Measurements from ENCODE around the gene PSEN2. TPM values are rescaled to one million over a fixed set of nuclear protein-coding genes. Genes with fewer than 3 reads are reported as not detected.

PSEN2 gene
- total RNA-seq, 1 experiment from 2014 or later, result 17.4 TPM

DNA sequence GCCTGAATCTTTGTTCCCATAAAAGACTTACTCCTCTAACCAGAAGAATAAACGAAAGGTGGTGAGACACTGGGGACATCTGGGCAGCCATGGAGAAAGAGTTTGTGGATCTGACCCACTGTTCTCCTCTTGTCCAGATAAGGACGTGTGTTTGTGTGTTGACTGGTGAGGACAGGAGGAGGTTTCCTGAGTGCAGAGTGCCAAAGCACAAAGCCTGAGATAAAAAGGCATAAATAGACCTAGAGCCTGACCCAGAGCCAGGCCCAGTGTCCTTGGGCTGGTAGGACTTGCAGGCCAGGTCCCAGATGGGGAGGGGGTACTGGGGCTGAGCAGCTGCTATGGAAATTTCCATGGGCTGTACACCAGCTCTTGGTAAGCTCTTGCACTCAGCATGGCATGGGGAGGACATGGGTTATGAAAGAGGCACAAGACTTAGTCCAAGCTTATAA is 50.1 kb downstream of the PSEN2 start:
- Histone ChIP-seq H3K9me3 (ENCODE audit: control insufficient read depth, low read depth, low read length) (no peaks in the 10 kb centered on the region), H3K23me2 (ENCODE audit: insufficient read length, low read depth, low read length, poor library complexity, severe bottlenecking) (no peaks in the 10 kb centered on the region), H4K5ac (ENCODE audit: insufficient read length, low read depth, low read length) (no peak overlapping the region), H3K4me1 (ENCODE audit: insufficient read depth, low read length) (no peaks in the 10 kb centered on the region), H3K56ac (ENCODE audit: insufficient read length, low read depth, low read length) (no peak overlapping the region), H3K9ac (ENCODE audit: extremely low read depth, insufficient read length, low read length) (no peak overlapping the region), H3K27ac (ENCODE audit: insufficient read length, low read depth, low read length) (no peak overlapping the region), H2BK120ac (ENCODE audit: low read depth, low read length, poor library complexity, severe bottlenecking) (no peak overlapping the region), H2BK12ac (ENCODE audit: insufficient read length, low read depth, low read length) (no peak overlapping the region), H2BK15ac (ENCODE audit: low read depth, low read length) (no peak overlapping the region), H3T11ph (ENCODE audit: low read length) (no peak overlapping the region), H3K79me2 (ENCODE audit: insufficient read depth, low read length) (no peaks in the 10 kb centered on the region), H3K23ac (ENCODE audit: insufficient read length, low read depth, low read length) (no peak overlapping the region), H3K18ac (ENCODE audit: insufficient read length, low read depth, low read length) (no peak overlapping the region), H3K4ac (ENCODE audit: low read depth, low read length) (no peak overlapping the region), H2BK20ac (ENCODE audit: low read depth, low read length, poor library complexity, severe bottlenecking) (no peak overlapping the region), H3K79me1 (ENCODE audit: insufficient read depth, low read depth, low read length, poor library complexity, severe bottlenecking) (no peaks in the 10 kb centered on the region), H4K8ac (replicated peaks; ENCODE audit: insufficient read length, low read depth, low read length) (no peak overlapping the region), H2AFZ (ENCODE audit: low read length) (no peak overlapping the region), H3K27me3 (ENCODE audit: insufficient read depth, low read length) (no peaks in the 10 kb centered on the region), H2AK5ac (ENCODE audit: insufficient read length, low read length) (no peak overlapping the region), H4K20me1 (ENCODE audit: control insufficient read depth, insufficient read depth, insufficient read length) (no peaks in the 10 kb centered on the region), H2BK5ac (ENCODE audit: insufficient read length, low read length) (no peak overlapping the region), H3K14ac (ENCODE audit: insufficient read depth, low read length) (no peak overlapping the region), H4K91ac (ENCODE audit: insufficient read length, low read depth, low read length) (no peak overlapping the region), H3K4me2 (ENCODE audit: insufficient read depth, insufficient read length, low read length) (no peak overlapping the region)
- WGBS (ENCODE audit: extremely low coverage, insufficient read length, low lambda C conversion rate), result no CpG with 5 or more reads among the region's 2 CpGs
- Mint-ChIP-seq H3K27ac (no peak overlapping the region; a peak in 1 of 7 replicates), H3K36me3 (ENCODE audit: insufficient read depth in 1 of 3, low read depth in 3 of 3) (no peaks in the 10 kb centered on the region; a peak in 2 of 7 replicates), H3K4me3 (no peak overlapping the region), H3K4me1 (no peaks in the 10 kb centered on the region), H3K9me3 (no peaks in the 10 kb centered on the region; a peak in 1 of 5 replicates), H3K27me3 (ENCODE audit: low read depth) (no peaks in the 10 kb centered on the region)
- TF ChIP-seq, protein P1, sequence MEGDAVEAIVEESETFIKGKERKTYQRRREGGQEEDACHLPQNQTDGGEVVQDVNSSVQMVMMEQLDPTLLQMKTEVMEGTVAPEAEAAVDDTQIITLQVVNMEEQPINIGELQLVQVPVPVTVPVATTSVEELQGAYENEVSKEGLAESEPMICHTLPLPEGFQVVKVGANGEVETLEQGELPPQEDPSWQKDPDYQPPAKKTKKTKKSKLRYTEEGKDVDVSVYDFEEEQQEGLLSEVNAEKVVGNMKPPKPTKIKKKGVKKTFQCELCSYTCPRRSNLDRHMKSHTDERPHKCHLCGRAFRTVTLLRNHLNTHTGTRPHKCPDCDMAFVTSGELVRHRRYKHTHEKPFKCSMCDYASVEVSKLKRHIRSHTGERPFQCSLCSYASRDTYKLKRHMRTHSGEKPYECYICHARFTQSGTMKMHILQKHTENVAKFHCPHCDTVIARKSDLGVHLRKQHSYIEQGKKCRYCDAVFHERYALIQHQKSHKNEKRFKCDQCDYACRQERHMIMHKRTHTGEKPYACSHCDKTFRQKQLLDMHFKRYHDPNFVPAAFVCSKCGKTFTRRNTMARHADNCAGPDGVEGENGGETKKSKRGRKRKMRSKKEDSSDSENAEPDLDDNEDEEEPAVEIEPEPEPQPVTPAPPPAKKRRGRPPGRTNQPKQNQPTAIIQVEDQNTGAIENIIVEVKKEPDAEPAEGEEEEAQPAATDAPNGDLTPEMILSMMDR (conservative IDR thresholded peaks at IDR 0.05), result no peak
- no peak for DNase-seq
